ENCODE data around the gene GYPC. TPM values are rescaled to one million over a fixed set of nuclear protein-coding genes. Genes with fewer than 3 reads are reported as not detected.

The GYPC gene
- total and polyA plus RNA-seq, 2 of the 4 experiments (the other 2 are of a cell fraction) = 53.4 to 96.3 TPM

GRCh38 chr2:126653109-126653508, 2.8 kb upstream of the GYPC start:
- Histone ChIP-seq H2AK9ac (replicated peaks; ENCODE audit: low read depth, low read length, poor library complexity) (no peak overlapping the region), H2AK5ac (ENCODE audit: low read depth, low read length) (0 out of 2 replicates have a peak overlapping the region, but pooled peaks have one; percentile 15), H3K4me1 (ENCODE audit: control insufficient read depth, insufficient read depth, low read length) (peaks cover 5% of the 10 kb centered on the region; the same call in 1 of the 2 replicates), H4K91ac (ENCODE audit: insufficient read depth, low read depth, low read length) (no peak overlapping the region), H4K20me1 (ENCODE audit: insufficient read depth, low read length) (peaks cover 5% of the 10 kb centered on the region), H3K36me3 (ENCODE audit: control insufficient read depth, insufficient read depth, low read length) (no peaks in the 10 kb centered on the region), H3K79me1 (ENCODE audit: low read depth in 1 of 2, low read length in 2 of 2) (peaks cover 0 to 11% of the 10 kb centered on the region in 2 experiments; a peak in 3 of 4 replicates), H3K9ac (ENCODE audit: low read depth, low read length) (no peak overlapping the region), H3K9me3 (ENCODE audit: control insufficient read depth, insufficient read depth, low read length) (no peaks in the 10 kb centered on the region), H3K9me1 (ENCODE audit: insufficient read depth, low read length) (0 out of 2 replicates have a peak, but pooled peaks cover under 1% of the 10 kb centered on the region), H3K27ac (ENCODE audit: insufficient read depth, low read length) (no peak overlapping the region), H2BK20ac (ENCODE audit: low read depth, low read length) (no peak overlapping the region), H2BK5ac (ENCODE audit: low read depth, low read length, poor library complexity, severe bottlenecking) (no peak overlapping the region), H3K56ac (ENCODE audit: extremely low read depth, insufficient read depth, low read length) (no peak overlapping the region), H2BK15ac (ENCODE audit: low read depth, low read length) (no peak overlapping the region), H3K4me3 (ENCODE audit: insufficient read depth, low read depth, low read length) (no peak overlapping the region), H4K8ac (ENCODE audit: low read depth in 2 of 2, low read length in 2 of 2) (no peak overlapping the region), H3K27me3 (ENCODE audit: control insufficient read depth, insufficient read depth, low read length) (no peaks in the 10 kb centered on the region), H3K18ac (ENCODE audit: low read depth, low read length) (no peak overlapping the region), H3K4me2 (ENCODE audit: low read depth, low read length) (no peak overlapping the region), H4K5ac (ENCODE audit: low read depth, low read length) (no peak overlapping the region), H2BK120ac (ENCODE audit: low read depth, low read length) (no peak overlapping the region), H3K23ac (ENCODE audit: low read depth, low read length) (no peak overlapping the region), H3K14ac (replicated peaks; ENCODE audit: low read depth, low read length) (no peak overlapping the region), H2AFZ (replicated peaks; ENCODE audit: low read length, poor library complexity) (no peak overlapping the region), H3K4ac (ENCODE audit: low read depth, low read length) (no peak overlapping the region)
- TF ChIP-seq BHLHE40 (IDR thresholded peaks at IDR 0.05; ENCODE audit: low read depth, low read length) = no peak
- dilution Hi-C loops (cut with HindIII; ENCODE audit: low sequenced_read_pairs, unreplicated experiment) = no loop called here
- ATAC-seq (ENCODE audit: low read depth) (no peak), DNase-seq (no peak)
- BruUV-seq (replicated peaks) = no TSS peak
- intact Hi-C loops (cut with micrococcal nuclease) = loop anchor here (10.0 kb wide), 2 partner anchors 372 to 402 kb away; no protein-coding TSS in a partner anchor
- POLR2A ChIA-PET (ENCODE audit: unreplicated experiment) = no interaction called here
- in situ Hi-C loops (cut with MboI; ENCODE audit: low sequenced_read_pairs) = no loop called here
- no CpG with 5 or more reads among the region's 4 CpGs for WGBS, 2 experiments (ENCODE audit: extremely low coverage in 2 of 2, insufficient read length in 1 of 2)
- CTCF ChIA-PET = interaction anchor here (1.3 kb wide), 1 partner anchor 19 kb away, joined by 3 read pairs; no protein-coding TSS in a partner anchor
